GM23248 (cell line): ENCODE results near the gene CASP3.

Experiments
- EZH2 ChIP-seq: fragments of 200-600 bp; sonication (generic); IDR thresholded peaks from 2 replicates; pipeline ENCODE4 v1.6.1; 2018; ENCODE audit warnings: antibody characterized with exemption, mild to moderate bottlenecking; ENCODE audit not compliant: insufficient read depth, poor library complexity, severe bottlenecking
- EZH2phosphoT487 ChIP-seq: fragments of 200-600 bp; sonication (generic); IDR thresholded peaks from 2 replicates; pipeline ENCODE4 v1.6.1; 2018; ENCODE audit warnings: antibody characterized with exemption, moderate library complexity, mild to moderate bottlenecking, low read depth; ENCODE audit not compliant: insufficient read depth

GRCh38 chr4:184590196-184590595, 59.1 kb downstream of the CASP3 start:
- TF ChIP-seq EZH2phosphoT487 (no peak), EZH2 (no peak)
